ENCODE data around the gene CNTN4.

GRCh38 chr3:2784627-2785026 is 686.0 kb downstream of the CNTN4 start:
- TF ChIP-seq CTCF (IDR thresholded peaks at IDR 0.05) (no peak), EP300 (IDR thresholded peaks at IDR 0.05) (no peak), POLR2A (IDR thresholded peaks at IDR 0.05; ENCODE audit: low read depth) (no peak), POLR2AphosphoS5 (IDR thresholded peaks at IDR 0.05) (no peak)
